H1 (cell line): ENCODE measurements around the gene BEST1. TPM values are rescaled to one million over a fixed set of nuclear protein-coding genes. Genes with fewer than 3 reads are reported as not detected.

ENCODE experiments used
- CTCF ChIA-PET: fragments of 300-600 bp; sonication (Branson Sonifier 250); formaldehyde crosslinking; loops from one replicate; lab custom pipeline; 2021; ENCODE audit not compliant: partially characterized antibody; lab: Charles Lee
- POLR2A ChIA-PET: fragments of 300-600 bp; sonication (Branson Sonifier 250); formaldehyde crosslinking; loops from one replicate; lab custom pipeline; 2021; ENCODE audit warnings: inconsistent platforms; ENCODE audit not compliant: partially characterized antibody; lab: Charles Lee
- DNase-seq, 2 experiments: peaks; one replicate each; pipeline versions ENCODE4 v3.0.0 to v3.0.0-alpha.2; 2010 to 2022; ENCODE audit warnings: low spot score in 2 of 2, low read depth in 1 of 2, mixed read lengths in 1 of 2
- FAIRE-seq: peaks from 2 replicates; lab custom pipeline; 2011; peaks lifted over from hg19 to GRCh38; lab: Jason Lieb, UNC
- H2AFZ ChIP-seq: 2 replicates; pipeline ENCODE4 v1.8.1; 2012; ENCODE audit warnings: low read length, inconsistent platforms
- H2AK5ac ChIP-seq: 2 replicates; pipeline ENCODE4 v1.6.1; 2013; ENCODE audit warnings: low read depth, low read length
- H2BK120ac ChIP-seq: replicated peaks from 2 replicates; pipeline ENCODE3; 2013; ENCODE audit warnings: low read depth, low read length, inconsistent platforms
- H2BK12ac ChIP-seq: 2 replicates; pipeline ENCODE4 v1.6.1; 2013; ENCODE audit warnings: low read depth, low read length
- H2BK15ac ChIP-seq: 2 replicates; pipeline ENCODE4 v1.6.1; 2013; ENCODE audit warnings: low read length
- H2BK20ac ChIP-seq: 2 replicates; pipeline ENCODE4 v1.6.1; 2013; ENCODE audit warnings: low read length
- H2BK5ac ChIP-seq: 2 replicates; pipeline ENCODE4 v1.6.1; 2013; ENCODE audit warnings: low read depth, low read length
- H3K14ac ChIP-seq: 2 replicates; pipeline ENCODE4 v1.6.1; 2013; ENCODE audit warnings: inconsistent platforms; ENCODE audit not compliant: insufficient read length
- H3K18ac ChIP-seq: 2 replicates; pipeline ENCODE4 v1.6.1; 2013; ENCODE audit warnings: low read length; ENCODE audit errors: extremely low read depth
- H3K23ac ChIP-seq: 2 replicates; pipeline ENCODE4 v1.6.1; 2013; ENCODE audit warnings: inconsistent platforms; ENCODE audit not compliant: insufficient read length
- H3K23me2 ChIP-seq: 2 replicates; pipeline ENCODE4 v1.6.1; 2013; ENCODE audit warnings: low read depth, low read length
- H3K27ac ChIP-seq: 2 replicates; pipeline ENCODE4 v1.6.1; 2011; ENCODE audit warnings: low read depth, low read length, inconsistent platforms
- H3K27me3 ChIP-seq, 4 experiments: replicated peaks in 1 of 4; 1 replicate in 1 of 4; 2 replicates in 3 of 4; pipeline versions ENCODE4 v1.6.1 to v1.8.1; 2011 to 2013; ENCODE audit warnings: low read length in 3 of 4, mild to moderate bottlenecking in 3 of 4, inconsistent platforms in 2 of 4, mixed read lengths in 2 of 4, moderate library complexity in 1 of 4; ENCODE audit not compliant: control insufficient read depth in 3 of 4, insufficient read depth in 3 of 4; ENCODE audit errors: extremely low read depth in 1 of 4
- H3K36me3 ChIP-seq, 4 experiments: 2 replicates each; pipeline versions ENCODE4 v1.6.1 to v1.8.1; 2011 to 2013; ENCODE audit warnings: mild to moderate bottlenecking in 4 of 4, low read length in 3 of 4, moderate library complexity in 2 of 4, control low read depth in 1 of 4, inconsistent platforms in 1 of 4; ENCODE audit not compliant: insufficient read depth in 4 of 4, control insufficient read depth in 2 of 4
- H3K4ac ChIP-seq: replicated peaks from 2 replicates; pipeline ENCODE3; 2013; ENCODE audit warnings: low read length, low read depth, mixed read lengths, inconsistent platforms; ENCODE audit not compliant: insufficient read length
- H3K4me1 ChIP-seq, 4 experiments: replicated peaks in 1 of 4; 1 replicate in 1 of 4; 2 replicates in 3 of 4; pipeline versions ENCODE4 v1.6.1 to v1.8.1; 2011 to 2013; ENCODE audit warnings: low read length in 3 of 4, inconsistent platforms in 2 of 4, mixed read lengths in 1 of 4; ENCODE audit not compliant: insufficient read depth in 4 of 4, control insufficient read depth in 3 of 4
- H3K4me2 ChIP-seq, 2 experiments: 2 replicates each; pipeline versions ENCODE4 v1.6.1 to v1.8.1; 2011 to 2013; ENCODE audit warnings: low read depth in 2 of 2, low read length in 2 of 2, control low read depth in 1 of 2, inconsistent platforms in 1 of 2, mild to moderate bottlenecking in 1 of 2; ENCODE audit not compliant: insufficient read depth in 1 of 2
- H3K4me3 ChIP-seq, 4 experiments: fragments of 200-600, 300-600 bp in 1 of 4; sonication (generic), shearing (Covaris generic), sonication (Bioruptor Twin) in 1 of 4; 2 replicates each; pipeline versions ENCODE4 v1.5.1 to v1.8.1; 2011 to 2016; ENCODE audit warnings: low read length in 4 of 4, low read depth in 3 of 4, control low read depth in 2 of 4, inconsistent platforms in 2 of 4, mild to moderate bottlenecking in 2 of 4, mixed read lengths in 1 of 4, moderate library complexity in 1 of 4; ENCODE audit not compliant: insufficient read depth in 2 of 4; ENCODE audit errors: extremely low read depth in 1 of 4
- H3K56ac ChIP-seq: replicated peaks from 2 replicates; pipeline ENCODE3; 2013; ENCODE audit warnings: low read depth, mild to moderate bottlenecking, mixed read lengths, low read length, inconsistent platforms; ENCODE audit not compliant: insufficient read length
- H3K79me1 ChIP-seq: 2 replicates; pipeline ENCODE4 v1.6.1; 2013; ENCODE audit warnings: low read depth, low read length, control low read depth
- H3K79me2 ChIP-seq, 2 experiments: 2 replicates each; pipeline versions ENCODE4 v1.6.1 to v1.8.1; 2012 to 2013; ENCODE audit warnings: low read length in 2 of 2, mild to moderate bottlenecking in 2 of 2, inconsistent platforms in 1 of 2; ENCODE audit not compliant: insufficient read depth in 2 of 2, control insufficient read depth in 1 of 2
- H3K9ac ChIP-seq, 4 experiments: replicated peaks in 1 of 4; 1 replicate in 1 of 4; 2 replicates in 3 of 4; pipeline versions ENCODE4 v1.6.1 to v1.8.1; 2011 to 2013; ENCODE audit warnings: low read depth in 3 of 4, low read length in 3 of 4, control low read depth in 2 of 4, mild to moderate bottlenecking in 2 of 4, moderate library complexity in 2 of 4, inconsistent platforms in 1 of 4; ENCODE audit errors: extremely low read depth in 1 of 4
- H3K9me3 ChIP-seq, 2 experiments: 2 replicates each; pipeline versions ENCODE4 v1.6.1 to v1.8.1; 2012 to 2013; ENCODE audit warnings: mild to moderate bottlenecking in 2 of 2, moderate library complexity in 2 of 2, control low read depth in 1 of 2, inconsistent platforms in 1 of 2, low read depth in 1 of 2, low read length in 1 of 2, mixed read lengths in 1 of 2; ENCODE audit not compliant: insufficient read depth in 2 of 2
- H4K20me1 ChIP-seq, 2 experiments: replicated peaks in 1 of 2; 2 replicates each; pipeline versions ENCODE3 to v1.8.1; 2011 to 2013; ENCODE audit warnings: inconsistent platforms in 2 of 2, low read length in 2 of 2, mild to moderate bottlenecking in 1 of 2; ENCODE audit not compliant: insufficient read depth in 2 of 2, control insufficient read depth in 1 of 2
- H4K5ac ChIP-seq: 2 replicates; pipeline ENCODE4 v1.6.1; 2013; ENCODE audit warnings: low read length, low read depth, mixed read lengths, inconsistent platforms; ENCODE audit not compliant: insufficient read length
- H4K8ac ChIP-seq: 2 replicates; pipeline ENCODE4 v1.8.0; 2013; ENCODE audit warnings: mild to moderate bottlenecking, moderate library complexity, low read length, inconsistent platforms; ENCODE audit not compliant: insufficient read depth; ENCODE audit errors: extremely low read depth
- H4K91ac ChIP-seq: replicated peaks from 2 replicates; pipeline ENCODE3; 2013; ENCODE audit warnings: low read length, mixed read lengths, inconsistent platforms; ENCODE audit not compliant: insufficient read length
- ASH2L ChIP-seq: fragments of 200-600, 300-600 bp; sonication (generic); IDR thresholded peaks from one replicate; pipeline ENCODE4 v1.7.1; 2017; ENCODE audit warnings: low read length
- ATF2 ChIP-seq: IDR thresholded peaks from 2 replicates; pipeline ENCODE4 v1.6.1; 2012; ENCODE audit warnings: low read length, inconsistent platforms
- GABPA ChIP-seq: IDR thresholded peaks from 2 replicates; pipeline ENCODE4 v1.6.1; 2011; ENCODE audit warnings: mild to moderate bottlenecking, low read length, moderate library complexity, borderline replicate concordance; ENCODE audit not compliant: insufficient read depth
- HDAC2 ChIP-seq, 2 experiments: fragments of 300-600 bp in 1 of 2; sonication (generic) in 1 of 2; IDR thresholded peaks; 2 replicates each; pipeline ENCODE4 v1.6.1; 2011 to 2012; ENCODE audit warnings: low read depth in 2 of 2, low read length in 2 of 2, mild to moderate bottlenecking in 2 of 2, moderate library complexity in 2 of 2, borderline replicate concordance in 1 of 2, inconsistent platforms in 1 of 2
- POLR2AphosphoS5 ChIP-seq: IDR thresholded peaks from 2 replicates; pipeline ENCODE4 v1.6.1; 2011; ENCODE audit warnings: low read depth, low read length
- SAP30 ChIP-seq: fragments of 300-600 bp; sonication (generic); IDR thresholded peaks from 2 replicates; pipeline ENCODE4 v1.7.1; 2012; ENCODE audit warnings: low read length, moderate library complexity, mild to moderate bottlenecking, inconsistent platforms; ENCODE audit not compliant: insufficient read depth, insufficient replicate concordance
- TEAD4 ChIP-seq: IDR thresholded peaks from 2 replicates; pipeline ENCODE4 v1.6.1; 2012; ENCODE audit warnings: low read depth, low read length, inconsistent platforms, mixed read lengths
- WGBS, 2 experiments: shearing (Covaris generic) in 1 of 2; methylation state at CpG; one replicate each; pipeline versions ENCODE4 v1.1.6 to v1.1.7; 2013 to 2015; ENCODE audit warnings: low lambda C conversion rate in 2 of 2, mixed read lengths in 2 of 2, inconsistent platforms in 1 of 2, low coverage in 1 of 2, missing lambda C conversion rate in 1 of 2; ENCODE audit not compliant: insufficient replicate concordance in 2 of 2, insufficient coverage in 1 of 2, insufficient read length in 1 of 2; ENCODE audit errors: extremely low coverage in 1 of 2, missing lambda C conversion rate in 1 of 2; 5-methylcytosine and 5-hydroxymethylcytosine counted together
- polyA plus RNA-seq, 7 experiments: library from polyadenylated mRNA; depleted of rRNA in 3 of 7; stranded (reverse) in 5 of 7; unstranded in 2 of 7; fragments of >200 nt in 5 of 7; fragments of 200-250 nt in 2 of 7; gene quantifications; 1 replicate in 5 of 7; 2 replicates in 1 of 7; 4 replicates in 1 of 7; pipeline versions ENCODE4 v1.2.1 to v1.2.3, GENCODE V29; 2011 to 2013; ENCODE audit warnings: missing spikeins in 2 of 7, mixed read lengths in 2 of 7
- total RNA-seq: library from RNA; stranded (reverse); fragmentation: NEBNext Ultra II Directional; extraction: Animal tissue kit (Norgen Biotek cat#: 25700); gene quantifications from 2 replicates; pipeline ENCODE4 v1.2.1, GENCODE V29; 2021

Gene BEST1
- total and polyA plus RNA-seq, 2 of the 8 experiments (the other 6 are each of a cell fraction or from before 2014, with no cell fraction given), result 0.22 to 0.62 TPM

GRCh38 chr11:61966734-61967115 is 16.6 kb downstream of the BEST1 start:
- Histone ChIP-seq H3K56ac (peak overlapping the region; percentile 1), H3K9me3 (no peaks in the 10 kb centered on the region), H3K4me1 (peaks cover 9 to 17% (median 12%) of the 10 kb centered on the region in 4 experiments), H2AFZ (no peak overlapping the region), H3K4ac (no peak overlapping the region), H3K23ac (no peak overlapping the region), H3K9ac (peak overlapping the region; percentile 67 to 95 (median 80)), H2BK12ac (no peak overlapping the region), H2BK15ac (no peak overlapping the region), H2BK20ac (no peak overlapping the region), H2AK5ac (no peak overlapping the region), H3K27ac (peak overlapping the region; percentile 39; the same call in 1 of the 2 replicates), H4K20me1 (peaks cover 10 to 21% of the 10 kb centered on the region in 2 experiments), H4K91ac (no peak overlapping the region), H3K23me2 (peaks cover 12% of the 10 kb centered on the region; the same call in 1 of the 2 replicates), H3K27me3 (no peaks in the 10 kb centered on the region), H4K8ac (no peak overlapping the region), H3K36me3 (peaks cover 14 to 29% (median 28%) of the 10 kb centered on the region in 4 experiments; a peak in 7 of 8 replicates), H2BK120ac (no peak overlapping the region), H3K4me3 (peak overlapping the region; percentile 89 to 97 (median 96)), H3K4me2 (peak overlapping the region; percentile 83 to 90), H3K18ac (peak overlapping the region; percentile 38; the same call in 1 of the 2 replicates), H3K79me1 (peaks cover 2% of the 10 kb centered on the region), H4K5ac (no peak overlapping the region), H2BK5ac (no peak overlapping the region), H3K14ac (no peak overlapping the region), H3K79me2 (peaks cover 14 to 35% of the 10 kb centered on the region in 2 experiments)
- WGBS, 2 experiments, result 1% methylated on average over 13 of the region's 13 CpGs; no CpG with 5 or more reads in 1 of the 2 experiments
- TF ChIP-seq ASH2L, result peak; percentile 5
- no peak for TF ChIP-seq TEAD4
- TF ChIP-seq SAP30, result peak; percentile 69
- no peak for TF ChIP-seq ATF2
- TF ChIP-seq HDAC2 (IDR thresholded peaks at IDR 0.05; ENCODE audit: borderline replicate concordance in 1 of 2, low read depth in 2 of 2, low read length in 2 of 2), result no peak
- TF ChIP-seq GABPA, result no peak
- 0 out of 2 replicates have a peak, but pooled peaks have one; percentile 23 for TF ChIP-seq POLR2AphosphoS5
- FAIRE-seq (no peak), DNase-seq (no peak)
- ChIA-PET CTCF (interaction anchor here (1.6 to 5.8 kb wide), 3 partner anchors 69 to 114 kb away, joined by 3 to 36 read pairs (median 30); no protein-coding TSS in a partner anchor), POLR2A (interaction anchor here (0.7 to 25.7 kb wide), 25 partner anchors 5 to 174 kb away, joined by 3 to 458 read pairs (median 8); partner anchors contain the start of genes BEST1, FEN1, FTH1 and TMEM258)
